Muscle layer of duodenum (tissue), 2 donors: ENCODE measurements around the gene MEGF6.
A peak's percentile ranks its signal among the peaks of the same experiment; 100 is the strongest.

Source experiments
- H3K27ac ChIP-seq: one replicate; pipeline ENCODE4 v1.7.0; 2013; ENCODE audit warnings: mild to moderate bottlenecking, low read length
- H3K27me3 ChIP-seq: one replicate; pipeline ENCODE4 v1.7.0; 2013; ENCODE audit warnings: low read depth, mild to moderate bottlenecking, control low read depth, low read length
- H3K36me3 ChIP-seq, 2 donors: one replicate each; pipeline ENCODE4 v1.7.0; 2013; ENCODE audit warnings: low read length in 2 of 2, control low read depth in 1 of 2, mild to moderate bottlenecking in 1 of 2; ENCODE audit not compliant: insufficient read depth in 2 of 2, control insufficient read depth in 1 of 2
- H3K4me1 ChIP-seq, 2 donors: one replicate each; pipeline ENCODE4 v1.7.0; 2013; ENCODE audit warnings: low read length in 2 of 2, mild to moderate bottlenecking in 2 of 2, control low read depth in 1 of 2, moderate library complexity in 1 of 2; ENCODE audit not compliant: insufficient read depth in 2 of 2, control insufficient read depth in 1 of 2
- H3K4me3 ChIP-seq, 2 donors: one replicate each; pipeline ENCODE4 v1.7.0; 2013; ENCODE audit warnings: low read length in 2 of 2, low read depth in 1 of 2, mild to moderate bottlenecking in 1 of 2
- H3K9me3 ChIP-seq, 2 donors: one replicate each; pipeline ENCODE4 v1.7.0; 2013; ENCODE audit warnings: low read length in 2 of 2, control low read depth in 1 of 2, mild to moderate bottlenecking in 1 of 2; ENCODE audit not compliant: control insufficient read depth in 1 of 2
- donor health status: healthy.

MEGF6 gene

GRCh38 chr1:3614755-3615742, 3.7 kb upstream of the MEGF6 start:
- Histone ChIP-seq H3K27me3 (peaks cover 3% of the 10 kb centered on the region), H3K4me3 (no peak overlapping the region), H3K4me1 (peaks cover 0 to 27% of the 10 kb centered on the region in 2 donors)

DNA sequence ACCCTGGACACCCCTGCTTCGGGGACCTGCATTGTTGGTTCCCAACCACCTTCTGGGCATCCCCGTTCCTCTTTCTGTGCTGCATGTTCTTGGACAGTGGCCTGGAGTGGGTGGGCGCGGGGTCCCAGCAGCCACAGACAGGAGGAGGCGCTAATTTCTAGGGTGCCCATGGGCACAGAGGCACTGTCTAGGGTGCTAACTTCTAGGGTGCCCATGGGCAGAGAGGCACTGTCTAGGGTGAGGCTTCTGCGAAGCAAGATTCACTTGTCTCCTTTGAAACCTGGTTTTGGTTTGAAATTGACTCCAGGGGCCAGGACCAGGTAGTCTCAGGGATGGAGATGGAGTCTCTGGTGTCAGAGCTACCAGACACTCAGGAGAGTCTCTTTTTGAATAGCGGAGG, 815 bp upstream of the MEGF6 start:
- Histone ChIP-seq H3K36me3 (no peaks in the 10 kb centered on the region), H3K4me1 (peaks cover 0 to 28% of the 10 kb centered on the region in 2 donors), H3K9me3 (no peaks in the 10 kb centered on the region), H3K27me3 (peaks cover 8% of the 10 kb centered on the region), H3K27ac (no peak overlapping the region), H3K4me3 (peak overlapping the region in 1 of 2 donors; percentile 46)

More at GRCh38 chr1:3614755-3615742, 3.7 kb upstream of the MEGF6 start:
- Histone ChIP-seq H3K27ac (no peak overlapping the region), H3K9me3 (no peaks in the 10 kb centered on the region), H3K36me3 (no peaks in the 10 kb centered on the region)

DNA sequence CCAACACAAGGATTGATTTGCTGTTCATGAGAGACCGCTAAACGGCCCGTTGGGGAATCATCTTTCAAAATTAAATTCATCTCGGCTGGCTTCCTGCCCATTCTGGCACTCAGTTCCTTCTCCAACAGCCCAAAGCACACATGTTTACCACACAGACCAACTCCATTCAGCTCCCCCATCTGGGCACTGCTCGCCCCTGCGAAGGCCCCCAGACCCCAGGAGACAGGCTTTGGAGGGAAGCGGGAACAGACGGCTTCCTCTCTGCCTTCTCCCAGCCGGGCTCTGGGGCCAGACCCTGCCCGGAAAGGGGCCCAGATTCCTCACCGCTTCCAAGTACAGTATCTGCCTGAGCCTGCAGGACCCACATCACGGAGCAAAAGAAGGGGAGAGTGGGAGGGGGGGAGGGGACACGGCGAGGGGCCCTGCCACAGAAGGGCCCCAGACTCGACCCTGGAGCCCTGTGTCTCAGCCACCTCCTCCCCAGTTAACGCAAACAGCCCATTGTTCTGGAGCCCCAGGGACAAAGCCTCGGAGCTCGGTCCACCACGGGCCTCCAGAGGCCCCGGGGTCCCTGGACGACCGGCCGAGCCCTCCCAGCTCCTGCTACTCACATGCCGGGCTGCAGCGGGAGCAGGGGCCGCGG, 660 bp downstream of the MEGF6 start:
- H3K9me3 ChIP-seq = no peaks in the 10 kb centered on the region
- no peaks in the 10 kb centered on the region for H3K36me3 ChIP-seq
- H3K4me3 ChIP-seq = peak overlapping the region in 1 of 2 donors; percentile 62
- H3K27me3 ChIP-seq = peaks cover 8% of the 10 kb centered on the region
- no peak overlapping the region for H3K27ac ChIP-seq
- peaks cover 0 to 28% of the 10 kb centered on the region in 2 donors for H3K4me1 ChIP-seq

DNA sequence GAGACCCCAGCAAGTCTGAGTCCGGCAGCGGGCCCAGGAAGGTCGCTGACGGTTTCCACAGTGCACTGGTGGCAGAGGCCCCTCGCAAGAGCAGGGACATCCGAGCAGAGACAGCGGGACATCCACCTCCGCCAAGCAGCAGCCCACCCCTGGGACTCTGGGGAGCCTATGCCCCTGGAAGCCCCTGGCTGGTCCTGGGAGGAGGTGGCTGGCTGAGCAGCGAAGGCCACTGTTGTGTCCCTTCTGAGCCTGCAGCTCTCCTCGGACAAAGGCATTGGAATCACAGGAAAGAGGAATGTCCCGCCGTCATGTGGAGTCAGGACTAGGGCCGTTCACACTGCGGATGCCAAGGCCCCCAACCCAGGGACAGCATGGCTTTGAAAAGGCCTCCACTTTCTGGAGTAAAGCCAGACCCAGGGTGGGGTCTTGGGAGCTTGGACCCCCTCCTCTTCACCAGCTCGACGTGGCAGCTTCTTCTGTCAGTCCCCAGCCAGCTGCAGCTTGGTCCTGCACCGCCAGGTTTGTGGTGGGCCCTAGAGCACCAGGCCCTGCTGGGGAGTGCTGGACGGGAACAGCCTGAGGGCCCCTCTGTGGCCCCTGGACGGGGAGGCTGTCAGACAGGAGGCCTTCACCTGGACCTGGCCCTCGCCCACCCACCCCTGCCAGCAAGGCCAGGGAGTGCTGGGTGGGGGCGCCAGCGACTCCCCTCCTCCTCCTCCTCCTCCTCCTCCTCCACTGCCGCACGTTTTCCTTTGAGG, 1.4 kb downstream of the MEGF6 start:
- Histone ChIP-seq H3K4me1 (peaks cover 0 to 28% of the 10 kb centered on the region in 2 donors), H3K27me3 (peaks cover 8% of the 10 kb centered on the region), H3K36me3 (no peaks in the 10 kb centered on the region), H3K4me3 (no peak overlapping the region), H3K27ac (no peak overlapping the region), H3K9me3 (no peaks in the 10 kb centered on the region)

DNA sequence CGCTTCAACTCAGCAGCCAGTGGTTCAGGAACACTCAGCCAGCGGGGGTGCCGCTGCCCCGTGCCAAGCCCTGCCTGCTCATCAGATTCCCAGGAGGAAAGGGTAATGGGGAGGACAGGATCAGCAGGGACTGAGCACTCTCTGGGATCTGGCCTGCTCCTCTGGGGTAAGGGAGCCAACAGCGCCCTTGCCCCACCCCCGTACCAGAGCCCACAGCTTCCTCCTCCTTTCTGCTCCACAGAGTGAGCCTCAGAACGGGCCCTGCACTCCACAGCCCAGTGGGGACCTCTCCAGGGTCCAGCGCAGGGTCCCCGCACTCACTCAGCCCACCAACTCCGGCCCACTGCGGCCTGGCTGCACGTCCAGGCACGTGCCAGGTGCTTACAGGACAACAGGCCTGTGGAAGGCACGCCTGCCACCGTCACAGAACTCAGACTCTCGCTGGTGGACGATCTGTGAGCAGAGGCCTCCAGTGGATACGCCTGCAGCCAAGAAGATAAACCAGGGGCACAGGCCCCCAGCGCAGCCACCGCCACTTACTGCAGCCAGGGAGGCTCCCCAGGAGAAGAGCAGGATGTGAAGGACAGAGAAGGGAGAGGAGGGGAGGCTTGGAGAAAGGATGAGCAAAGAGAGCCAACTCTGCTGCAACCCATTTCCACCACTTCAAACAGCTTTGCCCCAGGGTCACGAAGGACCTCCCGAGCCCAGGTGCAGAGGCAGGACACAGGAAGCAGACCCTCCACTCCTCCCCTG, 2.1 kb downstream of the MEGF6 start:
- Histone ChIP-seq H3K36me3 (no peaks in the 10 kb centered on the region), H3K27me3 (peaks cover 8% of the 10 kb centered on the region), H3K4me3 (no peak overlapping the region), H3K4me1 (peaks cover 0 to 28% of the 10 kb centered on the region in 2 donors), H3K27ac (no peak overlapping the region), H3K9me3 (no peaks in the 10 kb centered on the region)

- Histone ChIP-seq H3K4me1 (peaks cover 0 to 28% of the 10 kb centered on the region in 2 donors), H3K4me3 (no peak overlapping the region), H3K9me3 (no peaks in the 10 kb centered on the region), H3K27ac (no peak overlapping the region), H3K27me3 (peaks cover 8% of the 10 kb centered on the region), H3K36me3 (no peaks in the 10 kb centered on the region)
Measured at GRCh38 chr1:3608154-3608553, 3.2 kb downstream of the MEGF6 start.

DNA sequence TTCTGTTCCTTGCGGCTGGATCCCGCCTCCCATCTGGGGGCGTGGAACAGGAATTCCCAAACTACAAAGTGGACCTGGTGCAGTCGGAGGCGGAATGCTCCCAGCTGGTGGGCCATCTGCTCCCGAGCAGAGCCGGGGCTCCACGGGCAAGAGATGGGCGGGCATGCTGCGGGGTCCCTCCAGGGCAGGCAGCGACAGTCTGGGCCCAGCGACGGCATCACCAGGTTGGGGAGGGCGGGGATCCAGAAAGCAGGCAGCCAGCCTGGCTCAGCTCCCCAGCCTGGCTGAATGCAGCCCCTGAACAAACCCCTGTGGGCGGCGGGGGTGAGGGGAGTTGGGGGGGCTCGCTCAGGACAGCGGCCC, 3.6 kb downstream of the MEGF6 start:
- Histone ChIP-seq H3K27me3 (peaks cover 8% of the 10 kb centered on the region), H3K4me1 (peaks cover 0 to 28% of the 10 kb centered on the region in 2 donors), H3K9me3 (no peaks in the 10 kb centered on the region), H3K36me3 (no peaks in the 10 kb centered on the region), H3K4me3 (no peak overlapping the region), H3K27ac (no peak overlapping the region)

- Histone ChIP-seq H3K4me1 (peaks cover 0 to 28% of the 10 kb centered on the region in 2 donors), H3K36me3 (no peaks in the 10 kb centered on the region), H3K9me3 (no peaks in the 10 kb centered on the region), H3K27me3 (peaks cover 8% of the 10 kb centered on the region), H3K27ac (no peak overlapping the region), H3K4me3 (no peak overlapping the region)
Measured at GRCh38 chr1:3606779-3607702, 4.3 kb downstream of the MEGF6 start.

- no peaks in the 10 kb centered on the region for H3K9me3 ChIP-seq
- peaks cover 0 to 12% of the 10 kb centered on the region in 2 donors for H3K4me1 ChIP-seq
- H3K27me3 ChIP-seq = peaks cover 6% of the 10 kb centered on the region
- no peak overlapping the region for H3K4me3 ChIP-seq
- H3K27ac ChIP-seq = no peak overlapping the region
- H3K36me3 ChIP-seq = no peaks in the 10 kb centered on the region
Measured at GRCh38 chr1:3604997-3605823, 6.1 kb downstream of the MEGF6 start.
